ENCODE measurements around the gene TRAK2.
"Not testable (repeated sequence)": the region's sequence is repeated elsewhere in the genome, so short reads cannot be mapped to it uniquely, and the experiment has no call there.

TRAK2 gene

GRCh38 chr2:201450954-201451291 lies 335 bp downstream of the TRAK2 start:
- no peaks in the 10 kb centered on the region for H3K27me3 ChIP-seq
- peak overlapping the region; percentile 81 for H3K9ac ChIP-seq
- no peaks in the 10 kb centered on the region for H3K9me3 ChIP-seq
- no peaks in the 10 kb centered on the region for H4K20me1 ChIP-seq
- peak overlapping the region; percentile 72 for H3K27ac ChIP-seq
- H3K36me3 ChIP-seq = no peaks in the 10 kb centered on the region
- H3K4me1 ChIP-seq = peaks cover 38% of the 10 kb centered on the region
- peak overlapping the region; percentile 78 for H3K4me3 ChIP-seq
- no peak for TF ChIP-seq Cebpa-rat (IDR thresholded peaks at IDR 0.05)
- H3K4me2 ChIP-seq = peak overlapping the region; percentile 85

- Histone ChIP-seq H3K27ac (no peak overlapping the region), H3K4me3 (no peak overlapping the region), H3K4me1 (peaks cover 38% of the 10 kb centered on the region), H4K20me1 (no peaks in the 10 kb centered on the region), H3K27me3 (no peaks in the 10 kb centered on the region), H3K4me2 (no peak overlapping the region), H3K9ac (no peak overlapping the region), H3K9me3 (no peaks in the 10 kb centered on the region), H3K36me3 (no peaks in the 10 kb centered on the region)
- no peak for TF ChIP-seq Cebpa-rat (IDR thresholded peaks at IDR 0.05)
Observed at GRCh38 chr2:201448701-201449100, 2.6 kb downstream of the TRAK2 start.

GRCh38 chr2:201448061-201448460 lies 3.2 kb downstream of the TRAK2 start:
- H3K27ac ChIP-seq = no peak overlapping the region
- no peaks in the 10 kb centered on the region for H3K27me3 ChIP-seq
- no peaks in the 10 kb centered on the region for H3K9me3 ChIP-seq
- no peaks in the 10 kb centered on the region for H4K20me1 ChIP-seq
- H3K4me2 ChIP-seq = no peak overlapping the region
- H3K4me3 ChIP-seq = no peak overlapping the region
- H3K9ac ChIP-seq = no peak overlapping the region
- H3K4me1 ChIP-seq = peaks cover 38% of the 10 kb centered on the region
- no peak for TF ChIP-seq Cebpa-rat (IDR thresholded peaks at IDR 0.05)
- no peaks in the 10 kb centered on the region for H3K36me3 ChIP-seq

DNA sequence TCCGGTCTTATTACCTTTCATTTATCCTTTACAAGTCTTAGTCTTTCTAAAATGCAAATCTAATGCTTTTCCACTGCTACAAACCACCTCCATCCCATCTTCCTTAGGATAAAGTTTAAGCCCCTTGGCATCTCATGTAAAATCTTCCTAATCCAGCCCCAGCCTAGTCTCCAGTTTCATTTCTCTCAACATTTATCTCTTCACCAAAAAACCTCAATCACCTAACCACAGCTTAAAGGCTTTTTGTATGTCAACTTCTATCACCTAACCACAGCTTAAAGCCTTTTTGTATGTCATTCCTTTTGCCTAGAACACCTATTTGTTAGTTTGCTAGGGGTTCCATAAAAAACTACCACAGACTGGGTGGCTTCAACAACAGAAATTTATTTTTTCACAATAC lies 4.2 kb downstream of the TRAK2 start:
- Histone ChIP-seq H3K9me3 (no peaks in the 10 kb centered on the region), H4K20me1 (no peaks in the 10 kb centered on the region), H3K9ac (no peak overlapping the region), H3K27ac (no peak overlapping the region), H3K27me3 (no peaks in the 10 kb centered on the region), H3K36me3 (no peaks in the 10 kb centered on the region), H3K4me1 (peaks cover 31% of the 10 kb centered on the region), H3K4me2 (no peak overlapping the region), H3K4me3 (no peak overlapping the region)
- TF ChIP-seq Cebpa-rat (IDR thresholded peaks at IDR 0.05) = no peak

DNA sequence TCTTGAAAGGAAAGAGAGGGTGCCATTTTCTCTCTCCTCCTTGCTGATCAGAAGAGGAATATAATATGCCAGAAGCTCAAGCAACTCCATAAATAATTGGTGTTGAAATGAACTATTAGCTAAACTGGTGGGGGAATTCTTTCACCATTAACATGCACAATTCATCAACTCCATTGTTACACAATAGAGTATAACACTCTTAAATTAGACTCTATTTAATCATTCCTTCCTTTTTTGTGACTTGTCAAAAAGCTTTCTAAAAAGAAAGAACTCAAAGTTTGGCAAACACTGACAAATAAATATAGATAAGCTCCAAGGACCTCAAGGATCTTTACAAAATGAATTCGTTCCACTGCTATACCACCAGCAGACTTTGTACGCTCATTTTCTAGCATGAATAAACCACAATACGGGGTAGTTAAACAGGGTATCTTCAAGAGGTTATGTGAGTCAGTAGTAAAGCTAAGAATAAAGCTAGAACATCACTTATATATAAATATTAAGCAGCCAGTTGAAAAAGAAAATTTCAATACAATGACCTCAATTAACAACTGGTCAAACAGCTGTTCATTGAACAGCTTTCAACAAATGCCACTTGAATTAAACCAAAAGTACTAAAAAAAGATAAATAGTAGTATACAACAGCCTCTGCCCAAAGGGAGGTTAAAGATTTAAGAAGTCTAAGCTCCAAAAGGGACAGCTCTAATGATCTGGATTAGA lies 6.4 kb downstream of the TRAK2 start:
- no peak overlapping the region for H3K4me3 ChIP-seq
- peaks cover 42% of the 10 kb centered on the region for H3K4me1 ChIP-seq
- H4K20me1 ChIP-seq = no peaks in the 10 kb centered on the region
- H3K9me3 ChIP-seq = no peaks in the 10 kb centered on the region
- no peak overlapping the region for H3K9ac ChIP-seq
- TF ChIP-seq Cebpa-rat (IDR thresholded peaks at IDR 0.05) = no peak
- H3K4me2 ChIP-seq = no peak overlapping the region
- H3K36me3 ChIP-seq = no peaks in the 10 kb centered on the region
- H3K27me3 ChIP-seq = no peaks in the 10 kb centered on the region
- no peak overlapping the region for H3K27ac ChIP-seq

GRCh38 chr2:201441409-201441808 lies 9.8 kb downstream of the TRAK2 start:
- no peaks in the 10 kb centered on the region for H3K9me3 ChIP-seq
- H4K20me1 ChIP-seq = no peaks in the 10 kb centered on the region
- no peaks in the 10 kb centered on the region for H3K27me3 ChIP-seq
- no peaks in the 10 kb centered on the region for H3K36me3 ChIP-seq
- no peak overlapping the region for H3K9ac ChIP-seq
- H3K4me3 ChIP-seq = no peak overlapping the region
- TF ChIP-seq Cebpa-rat (IDR thresholded peaks at IDR 0.05) = no peak
- H3K4me2 ChIP-seq = peak overlapping the region; percentile 67
- H3K4me1 ChIP-seq = peaks cover 22% of the 10 kb centered on the region
- peak overlapping the region; percentile 37; the same call in 1 of the 2 replicates for H3K27ac ChIP-seq

DNA sequence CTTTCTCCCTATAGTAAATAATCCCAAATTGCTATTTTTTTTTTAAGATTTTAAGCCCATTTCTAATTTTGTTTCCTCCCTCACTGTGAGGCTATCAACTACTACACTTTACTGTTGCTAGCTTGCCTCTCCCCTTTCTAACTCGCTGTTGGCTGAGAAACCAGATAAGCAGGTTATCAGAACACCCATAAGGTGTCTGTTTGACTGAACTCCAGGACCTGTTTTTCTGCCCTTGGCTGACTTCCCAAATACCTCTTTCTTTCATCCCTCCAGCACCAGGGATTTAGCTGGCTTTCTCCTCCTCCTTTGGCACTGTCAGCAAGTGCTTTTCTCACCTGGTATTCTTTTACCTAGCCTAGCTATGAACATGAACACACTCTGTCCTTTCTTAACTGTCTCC lies 11.1 kb downstream of the TRAK2 start:
- Histone ChIP-seq H4K20me1 (no peaks in the 10 kb centered on the region), H3K9ac (no peak overlapping the region), H3K4me3 (no peak overlapping the region), H3K4me2 (no peak overlapping the region), H3K4me1 (peaks cover 22% of the 10 kb centered on the region), H3K27ac (no peak overlapping the region), H3K9me3 (no peaks in the 10 kb centered on the region), H3K36me3 (no peaks in the 10 kb centered on the region), H3K27me3 (no peaks in the 10 kb centered on the region)
- no peak for TF ChIP-seq Cebpa-rat (IDR thresholded peaks at IDR 0.05)

GRCh38 chr2:201439336-201439922 lies 11.8 kb downstream of the TRAK2 start:
- not testable (repeated sequence) for H3K27me3 ChIP-seq, H3K4me3 ChIP-seq, H3K27ac ChIP-seq, H3K4me2 ChIP-seq, H3K9me3 ChIP-seq, H4K20me1 ChIP-seq, H3K36me3 ChIP-seq, H3K9ac ChIP-seq
- H3K4me1 ChIP-seq = peaks cover 22% of the 10 kb centered on the region

- Histone ChIP-seq H3K27me3 (no peaks in the 10 kb centered on the region), H3K36me3 (peaks cover 6% of the 10 kb centered on the region), H3K9ac (no peak overlapping the region), H3K27ac (no peak overlapping the region), H4K20me1 (no peaks in the 10 kb centered on the region), H3K4me3 (no peak overlapping the region), H3K4me2 (no peak overlapping the region), H3K4me1 (peaks cover 27% of the 10 kb centered on the region), H3K9me3 (peaks cover 6% of the 10 kb centered on the region; the same call in 1 of the 2 replicates)
- TF ChIP-seq Cebpa-rat (IDR thresholded peaks at IDR 0.05) = no peak
Observed at GRCh38 chr2:201436141-201436540, 15.1 kb downstream of the TRAK2 start.

DNA sequence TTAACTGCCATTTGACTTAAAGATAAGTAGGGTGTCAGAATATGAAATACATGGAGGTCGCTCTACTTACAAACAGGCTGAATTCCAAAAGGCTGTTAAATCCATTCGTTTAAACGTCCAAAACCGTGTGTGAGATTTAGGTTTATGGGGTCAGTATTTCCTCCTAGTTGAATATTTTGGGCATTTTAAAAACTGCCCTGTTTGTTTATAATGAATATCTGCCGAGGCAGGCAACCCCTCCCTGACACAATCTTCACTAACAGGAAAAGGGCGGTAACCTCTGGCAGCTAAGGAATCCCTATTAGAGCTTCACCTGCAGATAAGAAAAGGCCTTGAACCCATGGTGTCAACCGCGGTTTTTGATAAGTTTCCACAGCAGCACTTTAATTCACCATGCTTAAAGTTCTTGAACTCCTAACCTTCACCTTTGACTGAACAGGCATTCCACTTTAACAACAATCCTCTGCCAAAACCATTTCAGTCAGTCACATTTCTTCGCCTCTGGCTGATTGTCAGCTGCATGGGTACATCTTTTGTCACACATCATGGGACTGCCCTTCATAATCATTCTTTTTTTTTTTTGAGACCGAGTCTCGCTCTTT lies 17.8 kb downstream of the TRAK2 start:
- no peak for TF ChIP-seq Cebpa-rat (IDR thresholded peaks at IDR 0.05)
- Histone ChIP-seq H3K9me3 (peaks cover 32% of the 10 kb centered on the region), H3K4me3 (no peak overlapping the region), H3K4me1 (peaks cover 17% of the 10 kb centered on the region), H3K36me3 (peaks cover 23% of the 10 kb centered on the region), H3K9ac (no peak overlapping the region), H3K27me3 (no peaks in the 10 kb centered on the region), H3K4me2 (no peak overlapping the region), H4K20me1 (no peaks in the 10 kb centered on the region), H3K27ac (no peak overlapping the region)

All from BLaER1 (cell line).